HEK293T (cell line): Measurements from ENCODE around the gene SMC5.

Experiments
- CTCF ChIA-PET: fragments of 350-600 bp; formaldehyde crosslinking; extraction: SDS; loops from one replicate; lab custom pipeline; 2021; ENCODE audit warnings: antibody characterized with exemption, inconsistent platforms; lab: Yijun Ruan, JAX
- POLR2A ChIA-PET: fragments of 350-600 bp; formaldehyde crosslinking; extraction: SDS; loops from one replicate; lab custom pipeline; 2020; ENCODE audit warnings: antibody characterized with exemption, inconsistent platforms; lab: Yijun Ruan, JAX
- DNase-seq: peaks from one replicate; pipeline ENCODE4 v3.0.0; 2012; ENCODE audit warnings: mixed read lengths; ENCODE audit errors: extremely low spot score
- ARNT ChIP-seq: fragments of 450-650 bp; IDR thresholded peaks from 2 replicates; pipeline ENCODE4 v1.6.1; 2017; ENCODE audit warnings: mild to moderate bottlenecking
- BHLHE40 ChIP-seq: fragments of 450-650 bp; IDR thresholded peaks from 2 replicates; pipeline ENCODE4 v1.6.1; 2016; ENCODE audit warnings: mild to moderate bottlenecking, moderate library complexity, borderline replicate concordance
- CTBP1 ChIP-seq: fragments of 450-650 bp; IDR thresholded peaks from 2 replicates; pipeline ENCODE4 v1.6.1; 2016; ENCODE audit warnings: borderline replicate concordance
- ELF4 ChIP-seq: fragments of 450-650 bp; IDR thresholded peaks from 2 replicates; pipeline ENCODE4 v1.6.1; 2017; ENCODE audit warnings: antibody characterized with exemption
- FOXA1 ChIP-seq: fragments of 450-650 bp; IDR thresholded peaks from 2 replicates; pipeline ENCODE4 v1.6.1; 2016; ENCODE audit warnings: mild to moderate bottlenecking
- FOXK2 ChIP-seq: fragments of 450-650 bp; IDR thresholded peaks from 2 replicates; pipeline ENCODE4 v1.6.1; 2016; ENCODE audit warnings: mild to moderate bottlenecking
- FOXM1 ChIP-seq: fragments of 450-650 bp; IDR thresholded peaks from 2 replicates; pipeline ENCODE4 v1.6.1; 2017; ENCODE audit warnings: mild to moderate bottlenecking, borderline replicate concordance
- HDGF ChIP-seq: fragments of 450-650 bp; IDR thresholded peaks from 2 replicates; pipeline ENCODE4 v1.6.1; 2017; ENCODE audit warnings: antibody characterized with exemption, borderline replicate concordance
- L3MBTL2 ChIP-seq: fragments of 450-650 bp; conservative IDR thresholded peaks from 2 replicates; pipeline ENCODE4 v1.6.1; 2016; ENCODE audit warnings: mild to moderate bottlenecking
- LEF1 ChIP-seq: fragments of 450-650 bp; IDR thresholded peaks from 2 replicates; pipeline ENCODE4 v1.6.1; 2017; ENCODE audit warnings: mild to moderate bottlenecking, borderline replicate concordance
- NFRKB ChIP-seq: fragments of 450-650 bp; IDR thresholded peaks from 2 replicates; pipeline ENCODE4 v1.6.1; 2016; ENCODE audit warnings: mild to moderate bottlenecking, moderate library complexity
- PKNOX1 ChIP-seq: fragments of 450-650 bp; IDR thresholded peaks from 2 replicates; pipeline ENCODE4 v1.6.1; 2016
- SP1 ChIP-seq: fragments of 450-650 bp; IDR thresholded peaks from 2 replicates; pipeline ENCODE4 v1.6.1; 2017
- SUZ12 ChIP-seq: fragments of 450-650 bp; IDR thresholded peaks from 2 replicates; pipeline ENCODE4 v1.6.1; 2016; ENCODE audit warnings: mild to moderate bottlenecking
- TARDBP ChIP-seq: fragments of 450-650 bp; IDR thresholded peaks from 2 replicates; pipeline ENCODE4 v1.6.1; 2016
- ZNF384 ChIP-seq: fragments of 450-650 bp; IDR thresholded peaks from 2 replicates; pipeline ENCODE4 v1.6.1; 2016

SMC5 gene

GRCh38 chr9:70250221-70250620 lies 8.6 kb upstream of the SMC5 start:
- ChIA-PET POLR2A (no interaction called here), CTCF (no interaction called here)
- no peak for TF ChIP-seq SUZ12
- TF ChIP-seq FOXA1: no peak
- no peak for TF ChIP-seq FOXM1
- DNase-seq: no peak

- no peak for TF ChIP-seq HDGF
- TF ChIP-seq PKNOX1: no peak
- TF ChIP-seq FOXK2: no peak
- TF ChIP-seq ZNF384: no peak
- no peak for TF ChIP-seq FOXA1
- no peak for TF ChIP-seq ELF4
- no peak for TF ChIP-seq CTBP1
- TF ChIP-seq BHLHE40: no peak
- TF ChIP-seq SUZ12: no peak
- TF ChIP-seq TARDBP: no peak
- no peak for TF ChIP-seq LEF1
- no peak for TF ChIP-seq ARNT
- TF ChIP-seq L3MBTL2: no peak
- TF ChIP-seq NFRKB: no peak
- no peak for TF ChIP-seq FOXM1
- TF ChIP-seq SP1: no peak
- DNase-seq: no peak
- CTCF ChIA-PET: no interaction called here
- POLR2A ChIA-PET: no interaction called here
Measured at GRCh38 chr9:70255486-70255885, 3.3 kb upstream of the SMC5 start.

- ChIA-PET CTCF (no interaction called here), POLR2A (no interaction called here)
- TF ChIP-seq ARNT: no peak
- peak; percentile 33 for TF ChIP-seq PKNOX1
- DNase-seq: no peak
Measured at GRCh38 chr9:70256123-70256551, 2.6 kb upstream of the SMC5 start.

- no peak for DNase-seq
- ChIA-PET CTCF (no interaction called here), POLR2A (interaction anchor here (1.1 kb wide), 3 partner anchors 8 to 161 kb away, joined by 3 read pairs; no protein-coding TSS in a partner anchor)
- TF ChIP-seq L3MBTL2 (no peak), SP1 (no peak), NFRKB (no peak), ARNT (no peak), TARDBP (no peak)
Measured at GRCh38 chr9:70257502-70257901, 1.3 kb upstream of the SMC5 start.

GRCh38 chr9:70257991-70258691 lies 637 bp upstream of the SMC5 start:
- DNase-seq: peak; percentile 18
- ChIA-PET POLR2A (interaction anchor here (1.1 kb wide), 3 partner anchors 9 to 161 kb away, joined by 3 read pairs; no protein-coding TSS in a partner anchor), CTCF (no interaction called here)
- TF ChIP-seq FOXK2: no peak
- TF ChIP-seq TARDBP: no peak
- TF ChIP-seq BHLHE40: no peak
- no peak for TF ChIP-seq ARNT
- peak; percentile 92 for TF ChIP-seq L3MBTL2
- TF ChIP-seq ELF4: no peak
- no peak for TF ChIP-seq LEF1

- ChIA-PET CTCF (interaction anchor here (0.7 kb wide), 1 partner anchor 225 kb away, joined by 3 read pairs; no protein-coding TSS in a partner anchor), POLR2A (interaction anchor here (0.9 kb wide), 1 partner anchor 152 kb away, joined by 3 read pairs; no protein-coding TSS in a partner anchor)
- no peak for DNase-seq
- TF ChIP-seq ELF4 (no peak), NFRKB (no peak), BHLHE40 (no peak), FOXA1 (no peak), CTBP1 (no peak), LEF1 (no peak), L3MBTL2 (no peak), SUZ12 (no peak), TARDBP (no peak), FOXK2 (no peak), PKNOX1 (no peak)
Measured at GRCh38 chr9:70259512-70259802, 679 bp downstream of the SMC5 start.

- TF ChIP-seq TARDBP (no peak), L3MBTL2 (no peak), FOXM1 (no peak), NFRKB (no peak), HDGF (no peak), PKNOX1 (no peak), SP1 (no peak), FOXA1 (no peak), ARNT (no peak), LEF1 (no peak), CTBP1 (no peak), FOXK2 (no peak), SUZ12 (no peak), ELF4 (no peak), ZNF384 (no peak)
- ChIA-PET POLR2A (interaction anchor here (0.6 kb wide), 1 partner anchor 27 kb away, joined by 3 read pairs; no protein-coding TSS in a partner anchor), CTCF (interaction anchor here (0.7 kb wide), 1 partner anchor 224 kb away, joined by 3 read pairs; no protein-coding TSS in a partner anchor)
- DNase-seq: no peak
Measured at GRCh38 chr9:70260007-70260443, 1.2 kb downstream of the SMC5 start.
